ENCODE data around the gene DRC7. TPM values are rescaled to one million over a fixed set of nuclear protein-coding genes. Genes with fewer than 3 reads are reported as not detected.

DRC7 gene
- total RNA-seq, 2 donors from 2014 or later, result not detected

GRCh38 chr16:57658130-57658877, 36.3 kb upstream of the DRC7 start:
- ATAC-seq (ENCODE audit: insufficient number of reproducible peaks, low FRiP score, low read depth), result no peak
- H3K4me3 ChIP-seq, result no peak overlapping the region
- no peak for TF ChIP-seq CTCF (IDR thresholded peaks at IDR 0.05)

GRCh38 chr16:57658878-57659674, 35.5 kb upstream of the DRC7 start:
- Histone ChIP-seq H3K4me3 (no peak overlapping the region), H3K9me3 (no peaks in the 10 kb centered on the region), H3K27me3 (replicated peaks; ENCODE audit: insufficient read depth) (no peaks in the 10 kb centered on the region), H3K36me3 (no peaks in the 10 kb centered on the region), H3K27ac (no peak overlapping the region), H3K4me1 (ENCODE audit: control insufficient read depth in 1 of 2, low read depth in 2 of 2) (no peaks in the 10 kb centered on the region)
- no peak for TF ChIP-seq CTCF (IDR thresholded peaks at IDR 0.05)
- no peak for DNase-seq (ENCODE audit: low spot score)
- no peak for ATAC-seq (ENCODE audit: insufficient number of reproducible peaks, low FRiP score, low read depth)

More at GRCh38 chr16:57658130-57658877, 36.3 kb upstream of the DRC7 start:
- Histone ChIP-seq H3K36me3 (no peaks in the 10 kb centered on the region), H3K27ac (no peak overlapping the region), H3K27me3 (replicated peaks; ENCODE audit: insufficient read depth) (no peaks in the 10 kb centered on the region), H3K4me1 (ENCODE audit: control insufficient read depth in 1 of 2, low read depth in 2 of 2) (no peaks in the 10 kb centered on the region), H3K9me3 (no peaks in the 10 kb centered on the region)
- DNase-seq (ENCODE audit: low spot score), result no peak

GRCh38 chr16:57660715-57661463, 33.7 kb upstream of the DRC7 start:
- Histone ChIP-seq H3K36me3 (no peaks in the 10 kb centered on the region), H3K27ac (no peak overlapping the region), H3K9me3 (no peaks in the 10 kb centered on the region), H3K4me3 (no peak overlapping the region), H3K4me1 (ENCODE audit: control insufficient read depth in 1 of 2, low read depth in 2 of 2) (no peaks in the 10 kb centered on the region), H3K27me3 (replicated peaks; ENCODE audit: insufficient read depth) (no peaks in the 10 kb centered on the region)
- no peak for TF ChIP-seq CTCF (IDR thresholded peaks at IDR 0.05)
- ATAC-seq (ENCODE audit: insufficient number of reproducible peaks, low FRiP score, low read depth) (no peak), DNase-seq (ENCODE audit: low spot score) (no peak)

GRCh38 chr16:57661510-57661909, 33.1 kb upstream of the DRC7 start:
- ATAC-seq (ENCODE audit: insufficient number of reproducible peaks, low FRiP score, low read depth), result no peak
- no peak for TF ChIP-seq CTCF (IDR thresholded peaks at IDR 0.05)
- no peak overlapping the region for H3K27ac ChIP-seq
- no peaks in the 10 kb centered on the region for H3K9me3 ChIP-seq
- no peak for DNase-seq (ENCODE audit: low spot score)
- H3K27me3 ChIP-seq (replicated peaks; ENCODE audit: insufficient read depth), result no peaks in the 10 kb centered on the region
- no peak overlapping the region for H3K4me3 ChIP-seq
- H3K36me3 ChIP-seq, result no peaks in the 10 kb centered on the region
- no peaks in the 10 kb centered on the region for H3K4me1 ChIP-seq (ENCODE audit: control insufficient read depth in 1 of 2, low read depth in 2 of 2)
